HG02938 (cell line): Measurements from ENCODE around the gene SHBG.
"Not testable (repeated sequence)": the region's sequence is repeated elsewhere in the genome, so short reads cannot be mapped to it uniquely, and the experiment has no call there.

Source experiments
- ATAC-seq: cut with Tn5 transposase; IDR thresholded peaks from one replicate; pipeline ENCODE4 v1.9.1; 2021; ENCODE audit warnings: mild to moderate bottlenecking, moderate library complexity; ENCODE audit not compliant: unreplicated experiment

SHBG gene

DNA sequence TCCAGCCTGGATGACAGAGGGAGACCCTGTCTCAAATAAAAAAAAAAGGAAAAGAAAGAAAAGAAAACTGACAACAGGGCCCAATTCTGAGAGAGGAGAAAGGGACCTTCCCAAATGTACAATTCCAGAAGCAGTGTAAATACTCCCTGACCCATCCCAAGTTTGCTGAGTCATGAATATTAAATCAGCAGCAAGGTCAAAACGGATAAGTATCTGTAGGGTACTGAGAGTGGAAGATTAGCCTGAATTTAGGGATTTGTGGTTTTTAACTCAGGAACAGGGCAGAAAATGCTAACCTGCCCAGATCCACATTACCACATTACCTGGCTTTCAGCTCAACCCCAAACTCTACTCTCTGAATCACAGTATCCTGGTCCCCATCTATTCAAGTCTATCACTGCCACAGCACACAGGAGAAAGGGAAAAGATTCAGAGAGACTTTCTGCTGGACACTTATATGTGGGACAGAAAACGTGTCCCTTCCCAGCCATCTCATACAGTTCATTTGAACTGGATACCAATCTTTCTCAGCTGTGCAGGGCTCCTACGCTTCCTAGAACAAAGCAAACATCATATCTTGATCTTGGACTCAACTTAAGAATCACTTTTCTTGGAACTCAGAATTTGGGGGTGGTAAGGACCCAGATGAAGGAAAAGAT lies 18.2 kb upstream of the SHBG start:
- ATAC-seq = no peak

DNA sequence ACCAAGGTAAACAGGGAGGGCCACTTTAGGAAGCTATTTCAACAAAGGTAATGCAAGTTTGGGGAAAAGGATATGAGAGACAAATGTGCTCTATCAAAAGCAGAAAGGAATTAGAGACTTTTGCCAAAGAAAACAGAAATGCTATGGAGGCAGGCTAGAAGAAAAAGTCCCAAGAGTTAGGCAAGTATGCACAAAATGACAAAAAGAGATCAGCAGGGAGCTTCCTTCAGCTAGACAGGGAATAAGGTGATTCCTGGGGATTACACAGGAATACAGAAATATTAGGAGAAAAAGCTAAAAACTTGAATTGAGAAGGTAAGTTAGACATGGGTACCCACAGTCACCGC lies 17.7 kb upstream of the SHBG start:
- ATAC-seq = no peak

GRCh38 chr17:7613769-7614424 lies 16.0 kb upstream of the SHBG start:
- peak; percentile 1 for ATAC-seq

DNA sequence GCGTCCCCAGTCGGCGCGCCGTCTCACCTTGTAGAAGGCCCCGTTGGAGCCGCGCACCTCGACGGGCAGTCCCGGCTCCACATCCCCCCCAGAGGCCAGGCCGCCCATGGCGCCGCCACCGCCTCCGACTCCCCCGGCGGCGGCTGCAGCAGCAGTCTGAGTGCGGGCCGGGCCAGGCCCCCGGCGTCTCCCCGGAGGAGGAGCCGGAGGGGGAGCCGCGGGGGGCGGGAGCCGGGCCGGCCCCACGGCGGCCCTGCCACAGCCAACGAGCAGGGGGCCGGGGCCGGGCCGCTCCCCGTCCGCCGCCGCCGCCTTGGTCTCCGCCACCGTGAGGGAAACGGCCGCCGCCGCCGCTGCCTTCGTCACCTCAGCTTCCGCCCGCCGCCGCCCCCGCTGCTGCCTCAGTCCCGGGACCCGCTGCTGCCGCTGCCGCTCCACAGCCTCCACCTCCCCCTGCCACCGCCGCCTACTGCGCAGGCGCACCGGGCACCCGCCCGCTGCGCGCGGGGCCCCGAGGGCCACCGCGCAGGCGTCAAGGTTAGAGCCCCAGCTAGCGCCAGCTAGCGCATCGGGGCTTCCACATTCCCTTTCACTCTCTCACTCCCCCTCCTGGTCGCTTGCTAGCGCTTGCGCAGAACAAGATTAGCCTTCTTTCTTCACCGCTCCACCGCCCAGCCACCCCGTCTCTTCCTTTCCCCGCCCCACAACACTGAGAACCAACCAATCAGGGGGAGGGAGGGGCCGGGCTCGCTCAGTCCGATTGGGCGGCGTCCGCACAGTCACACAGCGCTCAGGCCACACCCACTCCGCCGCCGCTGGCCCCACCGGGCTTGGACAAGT lies 15.3 kb upstream of the SHBG start, which contains the start of gene FXR2:
Gene FXR2 (minus strand): TSS at position 473 of the 840 bp plus-strand sequence. CDS start 365 bp downstream, at position 108.
- ATAC-seq = peak; percentile 86

DNA sequence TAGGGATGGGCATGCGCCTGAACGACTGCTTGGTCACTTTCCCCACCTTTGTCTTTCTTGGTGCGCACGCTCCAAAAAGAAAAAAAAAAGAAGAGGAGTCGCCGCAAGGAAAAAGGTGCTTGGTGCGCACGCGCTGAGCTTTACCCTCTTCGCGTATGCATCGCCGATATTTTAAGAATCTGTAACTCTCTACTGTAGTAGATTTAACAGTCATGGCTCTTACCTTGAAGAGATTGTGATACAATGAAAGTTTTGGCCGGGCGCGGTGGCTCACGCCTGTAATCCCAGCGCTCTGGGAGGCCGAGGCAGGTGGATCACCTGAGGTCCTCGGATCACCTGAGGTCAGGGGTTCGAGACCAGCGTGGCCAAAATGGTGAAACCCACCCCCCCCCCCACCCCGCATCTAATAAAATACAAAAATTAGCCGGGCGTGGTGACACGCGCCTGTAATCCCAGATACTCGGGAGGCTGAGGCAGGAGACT lies 14.6 kb upstream of the SHBG start:
- ATAC-seq = no peak

DNA sequence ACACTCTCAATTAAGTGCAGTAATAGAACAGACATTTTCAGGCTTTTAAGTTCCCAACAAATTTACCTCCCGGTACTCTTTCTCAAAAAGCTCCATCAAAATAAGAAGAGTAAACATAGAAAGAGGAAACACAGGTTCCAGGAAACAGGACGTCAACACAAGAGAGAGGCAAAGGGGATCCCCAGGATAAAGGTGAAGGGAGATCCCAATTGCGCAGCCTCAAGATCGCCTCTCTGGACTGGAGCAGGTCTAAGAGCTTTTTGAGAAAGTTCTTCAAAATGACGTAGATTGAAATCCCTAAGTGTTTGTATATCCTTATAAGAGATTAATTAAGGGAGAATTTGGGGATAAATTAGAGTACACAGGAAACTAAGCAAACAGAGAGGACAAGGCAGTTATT lies 11.3 kb upstream of the SHBG start:
- ATAC-seq = no peak

GRCh38 chr17:7620835-7621234 lies 9.1 kb upstream of the SHBG start:
- ATAC-seq = no peak

DNA sequence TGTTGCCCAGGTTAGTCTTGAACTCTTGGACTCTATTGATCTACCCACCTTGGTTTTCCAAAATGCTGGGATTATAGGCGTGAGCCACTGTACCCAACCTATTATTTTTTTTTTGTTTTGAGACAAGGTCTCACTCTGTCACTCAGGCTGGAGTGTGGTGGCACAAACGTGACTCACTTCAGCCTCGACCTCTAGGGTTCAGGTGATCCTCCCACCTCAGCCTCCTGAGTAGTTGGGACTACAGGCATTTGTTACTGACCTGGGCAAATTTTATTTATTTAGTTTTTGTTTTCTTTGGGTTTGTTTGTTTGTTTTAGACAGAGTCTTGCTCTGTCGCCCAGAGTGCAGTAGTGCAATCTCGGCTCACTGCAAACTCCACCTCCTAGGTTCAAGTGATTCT lies 6.3 kb upstream of the SHBG start:
- ATAC-seq = no peak

GRCh38 chr17:7625749-7626148 lies 4.2 kb upstream of the SHBG start:
- not testable (repeated sequence) for ATAC-seq

DNA sequence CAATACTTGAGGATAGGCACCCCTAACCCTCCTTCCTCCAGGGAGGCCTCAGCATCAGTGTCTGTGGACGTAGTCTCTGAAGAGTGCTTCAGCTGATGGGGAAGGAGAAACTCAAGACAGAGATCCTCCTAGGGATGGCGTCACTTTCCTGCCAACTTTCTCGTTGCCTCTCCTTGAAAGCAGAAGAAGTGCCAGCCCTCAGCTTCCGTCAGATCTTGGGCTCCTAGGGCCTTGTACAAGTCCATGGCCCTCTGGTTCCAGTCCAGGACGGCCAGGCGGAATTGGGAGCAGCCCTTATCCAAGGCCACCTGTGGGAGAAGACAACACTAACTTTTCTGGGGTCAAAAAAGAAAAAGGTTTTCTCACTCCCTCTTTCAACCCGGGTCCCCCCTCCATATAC lies 3.6 kb upstream of the SHBG start:
- ATAC-seq = no peak

- no peak for ATAC-seq
Measured at GRCh38 chr17:7626956-7627249, 3.0 kb upstream of the SHBG start.

DNA sequence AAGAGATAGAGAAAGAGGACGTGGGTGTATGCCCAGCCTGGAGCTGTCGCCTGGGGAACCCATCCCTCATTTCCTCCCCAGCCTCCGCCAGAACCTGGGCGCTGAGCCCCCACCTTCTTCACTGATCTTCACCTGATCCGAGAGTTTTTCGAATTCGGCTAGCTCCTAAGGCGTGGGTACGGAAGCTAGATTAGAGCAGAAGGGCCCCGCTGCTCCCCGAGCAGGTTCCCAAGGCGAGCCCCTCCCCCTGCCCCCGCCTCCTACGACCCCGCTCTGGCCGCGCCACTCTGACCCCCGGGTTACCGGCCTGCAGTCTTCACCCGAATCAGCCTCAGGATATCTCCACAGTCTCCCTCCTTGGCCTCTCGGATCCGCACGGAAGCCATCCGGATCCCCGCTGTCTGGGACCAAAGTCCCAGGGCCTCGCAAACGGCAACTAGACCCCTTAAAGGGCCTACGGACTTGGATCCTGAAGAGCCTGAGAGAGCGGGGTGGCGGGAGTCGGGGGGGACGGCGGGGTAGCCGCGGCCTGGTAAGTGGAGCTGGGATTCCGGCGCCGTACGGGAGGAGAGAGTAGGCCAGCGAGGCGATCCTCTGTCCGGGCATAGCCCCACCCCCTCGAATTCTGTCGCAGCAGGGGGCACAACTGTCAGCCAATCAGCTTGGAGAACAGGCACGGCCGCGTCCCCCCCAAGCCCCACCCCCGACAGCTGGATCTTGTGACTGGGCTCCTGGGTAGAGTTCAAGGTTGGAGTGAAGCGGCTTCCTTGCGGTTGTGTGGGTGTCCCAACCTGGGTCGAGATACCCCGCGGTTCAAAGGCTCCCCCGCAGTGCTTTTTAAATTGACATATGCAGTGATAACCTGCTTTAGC lies 2.4 kb upstream of the SHBG start, which contains the start of gene SAT2:
Gene SAT2 (minus strand): TSS at position 572 of the 872 bp plus-strand sequence. CDS start 186 bp downstream, at position 386.
- ATAC-seq = peak; percentile 71

DNA sequence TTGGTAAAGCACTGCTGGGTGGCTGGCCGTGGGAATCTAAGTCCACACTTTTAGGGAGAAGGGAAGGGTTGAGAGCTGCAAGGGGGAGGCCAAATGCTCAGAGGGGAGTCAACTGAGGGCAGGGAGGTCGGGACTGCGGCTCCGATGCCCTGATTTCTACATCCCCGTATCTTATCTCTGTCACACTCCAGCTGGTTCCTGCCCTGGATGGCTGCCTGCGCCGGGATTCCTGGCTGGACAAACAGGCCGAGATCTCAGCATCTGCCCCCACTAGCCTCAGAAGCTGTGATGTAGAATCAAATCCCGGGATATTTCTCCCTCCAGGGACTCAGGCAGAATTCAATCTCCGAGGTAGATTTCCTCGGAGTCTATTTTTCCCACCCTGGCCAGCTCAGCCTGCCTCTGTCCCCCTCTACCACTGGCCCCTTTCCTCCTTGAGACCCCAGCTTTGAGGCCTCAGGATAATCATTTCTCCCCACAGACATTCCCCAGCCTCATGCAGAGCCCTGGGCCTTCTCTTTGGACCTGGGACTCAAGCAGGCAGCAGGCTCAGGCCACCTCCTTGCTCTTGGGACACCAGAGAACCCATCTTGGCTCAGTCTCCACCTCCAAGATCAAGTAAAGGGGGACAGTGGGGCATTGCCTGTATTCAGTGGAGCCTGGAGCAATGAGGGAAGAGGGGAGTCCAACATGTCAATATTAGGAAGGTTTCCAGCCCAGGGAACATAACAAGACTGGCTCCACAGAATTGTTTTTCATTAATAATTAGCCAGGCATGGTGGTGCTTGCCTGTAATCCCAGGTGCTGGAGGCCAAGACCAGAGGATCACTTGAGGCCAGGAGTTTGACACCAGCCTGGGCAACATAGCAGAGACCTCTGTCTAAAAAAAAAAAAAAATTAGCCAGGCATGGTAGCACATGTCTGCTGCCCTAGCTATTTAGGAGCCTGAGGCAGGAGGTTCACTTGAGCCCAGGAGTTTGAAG lies 1.8 kb downstream of the SHBG start:
- no peak for ATAC-seq

DNA sequence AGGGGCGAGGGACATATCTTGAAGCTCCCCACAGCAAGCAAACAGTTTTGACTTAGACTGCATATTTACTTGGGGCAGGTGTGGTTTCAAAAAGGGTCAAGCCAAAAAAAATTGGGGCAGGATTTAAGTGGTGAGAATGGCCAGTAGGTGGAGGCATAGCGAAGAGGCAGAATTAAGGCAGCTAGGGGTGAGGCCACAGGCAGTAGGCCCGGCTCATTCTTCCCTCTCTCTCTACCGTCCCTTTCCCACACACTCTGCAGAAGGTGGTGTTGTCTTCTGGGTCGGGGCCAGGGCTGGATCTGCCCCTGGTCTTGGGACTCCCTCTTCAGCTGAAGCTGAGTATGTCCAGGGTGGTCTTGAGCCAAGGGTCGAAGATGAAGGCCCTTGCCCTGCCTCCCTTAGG lies 2.6 kb downstream of the SHBG start:
- ATAC-seq = no peak

- ATAC-seq = no peak
Measured at GRCh38 chr17:7633093-7633492, 3.2 kb downstream of the SHBG start.

DNA sequence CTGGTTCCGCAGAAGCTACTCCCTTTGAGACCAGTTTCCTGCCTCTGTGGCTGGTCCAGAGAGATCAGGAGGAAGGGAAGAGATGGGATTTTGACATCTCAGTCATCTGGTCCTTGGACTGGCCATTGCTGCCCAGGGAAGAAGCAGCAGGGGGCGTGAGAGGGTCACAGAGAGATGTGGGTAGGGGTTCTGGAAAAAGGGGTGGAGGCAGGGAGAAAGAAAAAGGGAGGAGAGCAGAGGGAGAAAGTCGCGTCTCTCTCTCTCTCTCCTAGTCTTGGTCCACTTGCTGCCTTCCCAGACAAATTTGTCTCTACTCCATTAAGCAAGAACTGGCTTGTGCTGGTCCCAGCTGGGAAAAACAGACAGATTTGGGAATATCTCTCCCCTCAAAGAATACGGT lies 4.4 kb downstream of the SHBG start:
- no peak for ATAC-seq

DNA sequence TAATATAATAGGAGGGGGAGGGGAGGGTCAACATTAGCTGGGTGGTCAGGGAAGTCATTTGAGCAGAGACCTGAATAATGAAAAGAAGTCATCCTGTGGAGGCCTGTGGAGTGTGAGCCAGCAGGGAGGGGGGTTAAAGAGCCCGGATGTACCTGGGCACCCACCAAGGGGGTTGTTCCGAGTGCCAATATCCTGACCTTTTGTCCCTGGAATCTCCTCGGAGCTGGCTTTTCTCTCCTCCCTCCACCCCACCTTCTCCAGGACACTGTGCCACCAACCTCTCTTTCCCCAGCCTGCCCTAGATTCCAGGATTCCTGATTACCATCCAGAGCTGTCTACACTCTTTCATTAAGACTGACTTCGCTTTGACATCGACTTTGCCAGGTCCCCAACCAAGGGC lies 6.2 kb downstream of the SHBG start:
- ATAC-seq = no peak

DNA sequence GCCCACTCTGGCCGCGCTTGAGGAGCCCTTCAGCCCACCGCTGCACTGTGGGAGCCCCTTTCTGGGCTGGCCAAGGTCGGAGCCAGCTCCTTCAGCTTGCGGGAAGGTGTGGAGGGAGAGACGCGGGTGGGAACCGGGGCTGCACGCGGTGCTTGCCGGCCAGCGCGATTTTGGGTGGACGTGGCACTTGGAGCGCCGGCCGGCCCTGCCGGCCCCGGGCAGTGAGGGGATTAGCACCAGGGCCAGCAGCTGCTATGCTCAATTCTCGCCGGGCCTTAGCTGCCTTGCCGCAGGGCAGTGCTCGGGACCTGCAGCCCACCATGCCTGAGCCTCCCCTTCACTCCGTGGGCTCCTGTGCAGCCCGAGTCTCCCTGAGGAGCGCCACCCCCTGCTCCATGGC lies 10.8 kb downstream of the SHBG start:
- ATAC-seq = no peak

DNA sequence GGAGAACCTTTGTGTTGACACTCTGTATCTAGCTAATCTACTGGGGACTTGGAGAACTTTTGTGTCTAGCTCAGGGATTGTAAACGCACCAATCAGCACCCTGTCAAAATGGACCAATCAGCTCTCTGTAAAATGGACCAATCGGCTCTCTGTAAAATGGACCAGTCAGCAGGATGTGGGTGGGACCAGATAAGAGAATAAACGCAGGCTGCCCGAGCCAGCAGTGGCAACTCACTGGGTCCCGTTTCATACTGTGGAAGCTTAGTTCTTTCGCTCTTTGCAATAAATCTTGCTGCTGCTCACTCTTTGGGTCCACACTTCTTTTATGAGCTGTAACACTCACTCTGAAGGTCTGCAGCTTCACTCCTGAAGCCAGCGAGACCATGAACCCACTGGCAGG lies 11.7 kb downstream of the SHBG start:
- ATAC-seq = not testable (repeated sequence)

DNA sequence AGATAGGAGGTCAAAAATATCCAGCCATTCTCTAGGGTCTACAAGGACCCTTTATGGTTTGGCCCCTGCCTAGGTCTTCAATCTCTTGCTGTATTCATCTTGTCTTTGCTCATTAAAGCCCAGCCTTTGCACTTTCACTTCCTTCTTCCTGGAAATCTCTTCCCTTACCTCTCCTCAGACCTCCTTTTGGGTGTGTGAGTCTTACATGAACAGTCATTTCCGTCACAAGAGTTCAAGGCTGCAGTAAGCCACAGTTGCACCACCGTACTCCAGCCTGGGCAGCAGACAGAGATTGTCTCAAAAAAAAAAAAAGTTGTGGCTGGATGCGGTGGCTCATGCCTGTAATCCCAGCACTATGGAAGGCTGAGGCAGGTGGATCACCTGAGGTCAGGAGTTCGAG lies 14.8 kb downstream of the SHBG start:
- ATAC-seq = no peak
